SIG-M5 treated with dmso at 0.1 percent for 504 hours (cell line): ENCODE measurements around the gene SV2C.

Experiments used
- DNase-seq: peaks from one replicate; lab custom pipeline; 2025; ENCODE audit not compliant: unreplicated experiment; lab: John Stamatoyannopoulos, UW

Gene SV2C

GRCh38 chr5:76402251-76402885 is 319.2 kb downstream of the SV2C start:
- peak; percentile 99 for DNase-seq

GRCh38 chr5:76402886-76403765 is 319.9 kb downstream of the SV2C start, which contains the start of gene IQGAP2:
IQGAP2 (plus strand) TSS chr5:76403285; CDS start chr5:76403546, 261 bp downstream.
- DNase-seq = peak; percentile 99
